CD14-positive monocyte (primary cell): ENCODE results near the gene SPR. TPM values are rescaled to one million over a fixed set of nuclear protein-coding genes. Genes with fewer than 3 reads are reported as not detected.
A peak's percentile ranks its signal among the peaks of the same experiment; 100 is the strongest.

Experiments
- DNase-seq, 3 donors: peaks; one replicate each; pipeline ENCODE4 v3.0.0-alpha.2; 2011 to 2022
- H2AFZ ChIP-seq: 2 replicates; pipeline ENCODE4 v1.6.0; 2012; ENCODE audit warnings: mild to moderate bottlenecking, low read depth, low read length, inconsistent platforms; ENCODE audit not compliant: insufficient read depth, poor library complexity, severe bottlenecking
- H3K27ac ChIP-seq, 2 donors: 1 replicate in 1 of 2; 2 replicates in 1 of 2; pipeline ENCODE4 v1.5.1; 2012 to 2013; ENCODE audit warnings: low read length in 2 of 2, control low read depth in 1 of 2, inconsistent platforms in 1 of 2, low read depth in 1 of 2, mild to moderate bottlenecking in 1 of 2
- H3K27me3 ChIP-seq, 2 donors: one replicate each; pipeline versions ENCODE4 v1.6.0 to v1.6.1; 2011 to 2013; ENCODE audit warnings: low read length in 2 of 2; ENCODE audit not compliant: control insufficient read depth in 2 of 2, insufficient read depth in 2 of 2
- H3K36me3 ChIP-seq, 2 donors: replicated peaks in 1 of 2; 1 replicate in 1 of 2; 2 replicates in 1 of 2; pipeline versions ENCODE4 v1.5.1 to v1.6.1; 2012 to 2013; ENCODE audit warnings: low read length in 2 of 2, control low read depth in 1 of 2, inconsistent platforms in 1 of 2, mild to moderate bottlenecking in 1 of 2; ENCODE audit not compliant: insufficient read depth in 2 of 2, control insufficient read depth in 1 of 2
- H3K4me1 ChIP-seq, 2 donors: 1 replicate in 1 of 2; 2 replicates in 1 of 2; pipeline versions ENCODE4 v1.5.1 to v1.6.1; 2012 to 2013; ENCODE audit warnings: low read length in 2 of 2, control low read depth in 1 of 2, inconsistent platforms in 1 of 2, mild to moderate bottlenecking in 1 of 2, moderate library complexity in 1 of 2; ENCODE audit not compliant: insufficient read depth in 2 of 2, control insufficient read depth in 1 of 2
- H3K4me2 ChIP-seq: replicated peaks from 2 replicates; pipeline ENCODE3; 2012; ENCODE audit warnings: low read length, moderate library complexity, mild to moderate bottlenecking; ENCODE audit not compliant: poor library complexity, severe bottlenecking; ENCODE audit errors: extremely low read depth
- H3K4me3 ChIP-seq, 3 experiments: fragments of 200-600 bp in 1 of 3; sonication (generic) in 1 of 3; replicated peaks in 1 of 3; 1 replicate in 2 of 3; 2 replicates in 1 of 3; pipeline ENCODE4 v1.5.1; 2011 to 2013; ENCODE audit warnings: low read length in 3 of 3, mild to moderate bottlenecking in 3 of 3, control low read depth in 2 of 3, low read depth in 2 of 3, inconsistent platforms in 1 of 3, moderate library complexity in 1 of 3
- H3K79me2 ChIP-seq: 2 replicates; pipeline ENCODE4 v1.6.0; 2012; ENCODE audit warnings: mild to moderate bottlenecking, control low read depth, inconsistent platforms, low read length, moderate library complexity; ENCODE audit not compliant: insufficient read depth
- H3K9ac ChIP-seq: 2 replicates; pipeline ENCODE4 v1.6.0; 2017; ENCODE audit warnings: low read length, mild to moderate bottlenecking; ENCODE audit not compliant: insufficient read depth, poor library complexity, severe bottlenecking
- H3K9me3 ChIP-seq, 2 donors: replicated peaks in 1 of 2; 1 replicate in 1 of 2; 2 replicates in 1 of 2; pipeline versions ENCODE4 v1.5.1 to v1.6.1; 2012 to 2013; ENCODE audit warnings: low read length in 2 of 2, control low read depth in 1 of 2; ENCODE audit not compliant: control insufficient read depth in 1 of 2, insufficient read depth in 1 of 2
- H4K20me1 ChIP-seq: 2 replicates; pipeline ENCODE4 v1.6.0; 2012; ENCODE audit warnings: mild to moderate bottlenecking, low read length, control low read depth, moderate library complexity; ENCODE audit not compliant: insufficient read depth
- H3K27ac Mint-ChIP-seq, 7 donors: one replicate each; pipeline ENCODE4 v1.8.0; 2020; ENCODE audit warnings: mild to moderate bottlenecking in 7 of 7, mixed read lengths in 7 of 7, moderate library complexity in 6 of 7, inconsistent platforms in 2 of 7
- H3K27me3 Mint-ChIP-seq, 3 donors: one replicate each; pipeline ENCODE4 v1.8.0; 2021 to 2022; ENCODE audit warnings: low read depth in 3 of 3, mild to moderate bottlenecking in 3 of 3, mixed read lengths in 3 of 3, moderate library complexity in 3 of 3, inconsistent platforms in 1 of 3
- H3K36me3 Mint-ChIP-seq, 2 donors: one replicate each; pipeline ENCODE4 v1.8.0; 2020; ENCODE audit warnings: mixed read lengths in 2 of 2, inconsistent platforms in 1 of 2, mild to moderate bottlenecking in 1 of 2
- H3K4me1 Mint-ChIP-seq: one replicate; pipeline ENCODE4 v1.8.0; 2020; ENCODE audit warnings: mild to moderate bottlenecking, mixed read lengths
- H3K4me3 Mint-ChIP-seq, 2 donors: one replicate each; pipeline ENCODE4 v1.8.0; 2020; ENCODE audit warnings: mild to moderate bottlenecking in 2 of 2, mixed read lengths in 2 of 2, moderate library complexity in 1 of 2
- H3K9me3 Mint-ChIP-seq, 7 donors: one replicate each; pipeline ENCODE4 v1.8.0; 2020 to 2022; ENCODE audit warnings: mixed read lengths in 7 of 7, mild to moderate bottlenecking in 6 of 7, moderate library complexity in 6 of 7, inconsistent platforms in 2 of 7
- CTCF ChIP-seq: fragments of 200-600 bp; IDR thresholded peaks from one replicate; pipeline ENCODE4 v1.8.0; 2022; ENCODE audit warnings: antibody characterized with exemption, mild to moderate bottlenecking
- WGBS: methylation state at CpG from one replicate; pipeline ENCODE4 v1.1.5; 2013; ENCODE audit warnings: missing lambda C conversion rate; ENCODE audit not compliant: insufficient coverage; 5-methylcytosine and 5-hydroxymethylcytosine counted together
- intact Hi-C, 2 donors: fragments of 100-400 bp; cut with micrococcal nuclease; formaldehyde crosslinking; loops; one replicate each; pipeline versions ENCODE4 v1.15.0 to v1.15.1; 2023
- polyA plus RNA-seq, 3 donors: library from polyadenylated mRNA; depleted of rRNA in 1 of 3; unstranded in 2 of 3; stranded (reverse) in 1 of 3; fragments of 300-500 nt in 2 of 3; fragments of >200 nt in 1 of 3; fragmentation: Illumina TruSeq in 2 of 3; gene quantifications; 1 replicate in 2 of 3; 2 replicates in 1 of 3; pipeline ENCODE4 v1.2.3, GENCODE V29; 2012 to 2021

Gene SPR
- polyA plus RNA-seq, 3 donors: 2.9 to 12.5 (median 7.6) TPM

GRCh38 chr2:72917138-72917876 lies 30.1 kb downstream of the SPR start, which contains the start of gene EMX1:
TSS of gene EMX1 (plus strand) at chr2:72917519. CDS start at chr2:72917853, 334 bp downstream.
- under 1% methylated on average over 62 of the region's 82 CpGs for WGBS
- H3K27me3 ChIP-seq: peaks cover 83 to 93% of the 10 kb centered on the region in 2 donors
- H3K9ac ChIP-seq: no peak within 1 kb of the TSS
- H3K27ac ChIP-seq: no peak within 1 kb of the TSS
- no peak for TF ChIP-seq CTCF
- H3K4me3 ChIP-seq: peak within 1 kb of the TSS in 1 of 3 experiments; percentile 42
- intact Hi-C loops: no loop called here
- H3K79me2 ChIP-seq: no peaks in the 10 kb centered on the region
- H3K36me3 ChIP-seq: no peaks in the 10 kb centered on the region
- H3K4me1 ChIP-seq: peaks cover 26 to 42% of the 10 kb centered on the region in 2 donors
- Mint-ChIP-seq H3K4me1 (peaks cover 22% of the 10 kb centered on the region), H3K36me3 (peaks cover 3% of the 10 kb centered on the region in 2 donors), H3K27me3 (peaks cover 86 to 94% (median 87%) of the 10 kb centered on the region in 3 donors), H3K27ac (no peak within 1 kb of the TSS), H3K4me3 (peak within 1 kb of the TSS; percentile 64 to 82), H3K9me3 (peaks cover 0 to 39% (median 14%) of the 10 kb centered on the region in 7 donors)
- no peaks in the 10 kb centered on the region for H4K20me1 ChIP-seq
- DNase-seq: no peak
- peak within 1 kb of the TSS; percentile 41 for H2AFZ ChIP-seq
- peak within 1 kb of the TSS; percentile 65 for H3K4me2 ChIP-seq
- H3K9me3 ChIP-seq: peaks cover 6 to 61% of the 10 kb centered on the region in 2 donors

DNA sequence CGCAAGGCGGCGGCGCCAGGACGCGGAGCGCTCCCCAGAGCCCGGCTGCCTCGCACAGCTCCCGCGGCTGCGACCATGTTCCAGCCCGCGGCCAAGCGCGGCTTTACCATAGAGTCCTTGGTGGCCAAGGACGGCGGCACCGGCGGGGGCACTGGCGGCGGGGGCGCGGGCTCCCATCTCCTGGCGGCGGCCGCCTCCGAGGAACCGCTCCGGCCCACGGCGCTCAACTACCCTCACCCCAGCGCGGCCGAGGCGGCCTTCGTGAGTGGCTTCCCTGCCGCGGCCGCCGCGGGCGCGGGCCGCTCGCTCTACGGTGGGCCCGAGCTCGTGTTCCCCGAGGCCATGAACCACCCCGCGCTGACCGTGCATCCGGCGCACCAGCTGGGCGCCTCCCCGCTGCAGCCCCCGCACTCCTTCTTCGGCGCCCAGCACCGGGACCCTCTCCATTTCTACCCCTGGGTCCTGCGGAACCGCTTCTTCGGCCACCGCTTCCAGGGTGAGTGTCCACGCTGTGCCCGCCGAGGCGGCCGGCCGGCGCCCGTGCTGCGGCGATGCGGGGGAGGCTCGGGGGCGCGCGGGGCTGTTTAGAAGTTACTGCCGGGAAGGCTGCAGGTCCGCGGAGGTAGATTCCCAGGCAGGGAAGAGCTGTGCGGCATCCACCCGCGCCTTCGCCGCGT lies 30.8 kb downstream of the SPR start:
- H3K4me1 Mint-ChIP-seq: peaks cover 22% of the 10 kb centered on the region
- Histone ChIP-seq H3K36me3 (no peaks in the 10 kb centered on the region), H3K9me3 (peaks cover 6 to 64% of the 10 kb centered on the region in 2 donors), H3K4me2 (peak overlapping the region; percentile 65), H3K9ac (no peak overlapping the region), H3K4me1 (peaks cover 26 to 42% of the 10 kb centered on the region in 2 donors), H3K27ac (no peak overlapping the region), H4K20me1 (no peaks in the 10 kb centered on the region), H3K4me3 (peak overlapping the region in 1 of 3 experiments; percentile 42), H2AFZ (no peak overlapping the region), H3K79me2 (no peaks in the 10 kb centered on the region), H3K27me3 (peaks cover 85 to 93% of the 10 kb centered on the region in 2 donors)
- intact Hi-C loops: no loop called here
- H3K36me3 Mint-ChIP-seq: peaks cover 3% of the 10 kb centered on the region in 2 donors
- peak overlapping the region in 1 of 2 donors; percentile 77 for H3K4me3 Mint-ChIP-seq
- DNase-seq: no peak
- no peak overlapping the region for H3K27ac Mint-ChIP-seq
- H3K9me3 Mint-ChIP-seq: peaks cover 0 to 39% (median 14%) of the 10 kb centered on the region in 7 donors
- 1% methylated on average over 86 of the region's 89 CpGs for WGBS
- no peak for TF ChIP-seq CTCF
- peaks cover 87 to 96% (median 89%) of the 10 kb centered on the region in 3 donors for H3K27me3 Mint-ChIP-seq
